GM10248 (cell line): Measurements from ENCODE around the gene KCNQ1.

Experiments
- CTCF ChIA-PET: fragments of 300-600 bp; sonication (Branson Sonifier 250); formaldehyde crosslinking; extraction: SDS; loops from one replicate; lab custom pipeline; 2021; ENCODE audit warnings: antibody characterized with exemption; lab: Yijun Ruan, JAX
- POLR2A ChIA-PET: fragments of 350-650 bp; sonication (Branson Sonifier 250); formaldehyde crosslinking; extraction: SDS; loops from one replicate; lab custom pipeline; 2020; ENCODE audit warnings: antibody characterized with exemption; lab: Yijun Ruan, JAX
- DNase-seq: peaks from one replicate; pipeline ENCODE4 v3.0.0; 2012; ENCODE audit errors: extremely low spot score
- CTCF ChIP-seq: IDR thresholded peaks from 2 replicates; pipeline ENCODE4 v1.5.1; 2012; ENCODE audit warnings: mild to moderate bottlenecking, low read depth; ENCODE audit errors: extremely low read depth, missing control alignments, control extremely low read depth

KCNQ1 gene

GRCh38 chr11:2787816-2788167 lies 343.0 kb downstream of the KCNQ1 start:
- ChIA-PET POLR2A (no interaction called here), CTCF (no interaction called here)
- TF ChIP-seq CTCF, result no peak
- no peak for DNase-seq

GRCh38 chr11:2788168-2789071 lies 343.6 kb downstream of the KCNQ1 start:
- ChIA-PET CTCF (no interaction called here), POLR2A (no interaction called here)
- TF ChIP-seq CTCF, result no peak
- no peak for DNase-seq

GRCh38 chr11:2789331-2789730 lies 344.5 kb downstream of the KCNQ1 start:
- POLR2A ChIA-PET, result no interaction called here

GRCh38 chr11:2789791-2790567 lies 345.2 kb downstream of the KCNQ1 start:
- ChIA-PET POLR2A (no interaction called here), CTCF (no interaction called here)
- no peak for DNase-seq
- no peak for TF ChIP-seq CTCF

More at GRCh38 chr11:2789331-2789730, 344.5 kb downstream of the KCNQ1 start:
- TF ChIP-seq CTCF, result no peak
- no peak for DNase-seq
- CTCF ChIA-PET, result no interaction called here

- ChIA-PET POLR2A (no interaction called here), CTCF (no interaction called here)
- DNase-seq, result no peak
- TF ChIP-seq CTCF, result no peak
Observed at GRCh38 chr11:2790568-2790921, 345.7 kb downstream of the KCNQ1 start.

GRCh38 chr11:2791139-2791520 lies 346.3 kb downstream of the KCNQ1 start:
- TF ChIP-seq CTCF, result no peak
- POLR2A ChIA-PET, result no interaction called here
- CTCF ChIA-PET, result no interaction called here
- no peak for DNase-seq
